Smooth muscle cell of the brain vasculature (primary cell): ENCODE measurements around the gene DLL4.

Experiments used
- DNase-seq: peaks from one replicate; pipeline ENCODE4 v3.0.0-alpha.2; 2012; ENCODE audit warnings: low read depth, low spot score

DLL4 gene

GRCh38 chr15:40926659-40927494 is 2.3 kb upstream of the DLL4 start:
- DNase-seq: no peak

- DNase-seq: no peak
Measured at GRCh38 chr15:40927495-40927872, 1.7 kb upstream of the DLL4 start.

- no peak for DNase-seq
Measured at GRCh38 chr15:40927873-40928806, 1.0 kb upstream of the DLL4 start.

GRCh38 chr15:40929660-40930429 is 705 bp downstream of the DLL4 start:
- no peak for DNase-seq

- no peak for DNase-seq
Measured at GRCh38 chr15:40930430-40931299, 1.5 kb downstream of the DLL4 start.

GRCh38 chr15:40931300-40932142 is 2.4 kb downstream of the DLL4 start:
- no peak for DNase-seq

GRCh38 chr15:40932156-40932555 is 3.0 kb downstream of the DLL4 start:
- no peak for DNase-seq

GRCh38 chr15:40932649-40933516 is 3.7 kb downstream of the DLL4 start:
- DNase-seq: no peak

- no peak for DNase-seq
Measured at GRCh38 chr15:40933517-40933902, 4.4 kb downstream of the DLL4 start.

- DNase-seq: no peak
Measured at GRCh38 chr15:40934457-40934856, 5.3 kb downstream of the DLL4 start.

- no peak for DNase-seq
Measured at GRCh38 chr15:40936234-40936708, 7.1 kb downstream of the DLL4 start.

- no peak for DNase-seq
Measured at GRCh38 chr15:40936709-40937666, 7.8 kb downstream of the DLL4 start.

GRCh38 chr15:40937762-40938535 is 8.8 kb downstream of the DLL4 start:
- DNase-seq: no peak

GRCh38 chr15:40938536-40938870 is 9.4 kb downstream of the DLL4 start:
- no peak for DNase-seq

- no peak for DNase-seq
Measured at GRCh38 chr15:40940296-40940801, 11.2 kb downstream of the DLL4 start.

GRCh38 chr15:40941068-40941527 is 12.0 kb downstream of the DLL4 start:
- DNase-seq: no peak
